Stimulated activated CD8-positive, alpha-beta memory T cell treated with anti-CD3 and anti-CD28 coated beads, Interleukin-2, amount 100 ng/mL, for 48 hours (primary cell): Measurements from ENCODE around the gene CGNL1.

ENCODE experiments used
- DNase-seq, 2 donors: peaks; one replicate each; pipeline ENCODE4 v3.0.0-alpha.2; 2020; ENCODE audit warnings: low read depth in 2 of 2

Gene CGNL1

GRCh38 chr15:57496946-57497869 lies 120.9 kb downstream of the CGNL1 start:
- no peak for DNase-seq

GRCh38 chr15:57500256-57500655 lies 124.0 kb downstream of the CGNL1 start:
- no peak for DNase-seq

- DNase-seq, result no peak
Observed at GRCh38 chr15:57500979-57501576, 124.8 kb downstream of the CGNL1 start.

- no peak for DNase-seq
Observed at GRCh38 chr15:57502116-57502515, 125.8 kb downstream of the CGNL1 start.

- DNase-seq, result no peak
Observed at GRCh38 chr15:57503051-57503702, 126.9 kb downstream of the CGNL1 start.

GRCh38 chr15:57503911-57504598 lies 127.8 kb downstream of the CGNL1 start:
- no peak for DNase-seq

- DNase-seq, result no peak
Observed at GRCh38 chr15:57504599-57504940, 128.3 kb downstream of the CGNL1 start.

- DNase-seq, result no peak
Observed at GRCh38 chr15:57505056-57505715, 128.9 kb downstream of the CGNL1 start.

GRCh38 chr15:57505949-57506391 lies 129.7 kb downstream of the CGNL1 start:
- no peak for DNase-seq

GRCh38 chr15:57506422-57506821 lies 130.1 kb downstream of the CGNL1 start:
- DNase-seq, result no peak

GRCh38 chr15:57507111-57507510 lies 130.8 kb downstream of the CGNL1 start:
- DNase-seq, result no peak

- DNase-seq, result no peak
Observed at GRCh38 chr15:57509126-57509525, 132.8 kb downstream of the CGNL1 start.

- DNase-seq, result no peak
Observed at GRCh38 chr15:57509965-57510364, 133.7 kb downstream of the CGNL1 start.

GRCh38 chr15:57510647-57511046 lies 134.3 kb downstream of the CGNL1 start:
- DNase-seq, result no peak

GRCh38 chr15:57516327-57517029 lies 140.2 kb downstream of the CGNL1 start:
- no peak for DNase-seq

GRCh38 chr15:57517030-57517671 lies 140.8 kb downstream of the CGNL1 start:
- DNase-seq, result no peak

GRCh38 chr15:57518779-57519405 lies 142.6 kb downstream of the CGNL1 start:
- DNase-seq, result no peak

- no peak for DNase-seq
Observed at GRCh38 chr15:57519806-57520205, 143.5 kb downstream of the CGNL1 start.

- no peak for DNase-seq
Observed at GRCh38 chr15:57521503-57521902, 145.2 kb downstream of the CGNL1 start.

- DNase-seq, result no peak
Observed at GRCh38 chr15:57522148-57522547, 145.8 kb downstream of the CGNL1 start.
